Osteocyte (in vitro differentiated cells): ENCODE measurements around the gene EEF1A1. TPM values are rescaled to one million over a fixed set of nuclear protein-coding genes. Genes with fewer than 3 reads are reported as not detected.
"Not testable (repeated sequence)": the region's sequence is repeated elsewhere in the genome, so short reads cannot be mapped to it uniquely, and the experiment has no call there.

ENCODE experiments used
- DNase-seq: peaks from one replicate; pipeline ENCODE4 v3.0.0; 2021; ENCODE audit warnings: mixed read lengths; ENCODE audit not compliant: unreplicated experiment; ENCODE audit errors: extremely low spot score
- H3K27ac Mint-ChIP-seq: one replicate; pipeline ENCODE4 v1.8.0; 2021; ENCODE audit warnings: mild to moderate bottlenecking, mixed read lengths; ENCODE audit not compliant: unreplicated experiment
- H3K27me3 Mint-ChIP-seq: one replicate; pipeline ENCODE4 v1.8.0; 2021; ENCODE audit warnings: mixed read lengths; ENCODE audit not compliant: unreplicated experiment
- H3K36me3 Mint-ChIP-seq: one replicate; pipeline ENCODE4 v1.8.0; 2021; ENCODE audit warnings: mixed read lengths; ENCODE audit not compliant: unreplicated experiment
- H3K4me1 Mint-ChIP-seq: one replicate; pipeline ENCODE4 v1.8.0; 2021; ENCODE audit warnings: mixed read lengths; ENCODE audit not compliant: unreplicated experiment
- H3K4me3 Mint-ChIP-seq: one replicate; pipeline ENCODE4 v1.8.0; 2021; ENCODE audit warnings: mild to moderate bottlenecking, moderate library complexity, mixed read lengths; ENCODE audit not compliant: unreplicated experiment
- H3K9me3 Mint-ChIP-seq: one replicate; pipeline ENCODE4 v1.8.0; 2021; ENCODE audit warnings: mixed read lengths; ENCODE audit not compliant: unreplicated experiment
- CTCF ChIP-seq: fragments of 200-600 bp; sonication (generic); IDR thresholded peaks from 2 replicates; pipeline ENCODE4 v1.5.0; 2021; ENCODE audit warnings: antibody characterized with exemption, mild to moderate bottlenecking, moderate library complexity
- total RNA-seq: library from RNA; stranded (reverse); gene quantifications from 2 replicates; pipeline ENCODE4 v1.2.1, GENCODE V29; 2021

Gene EEF1A1
- total RNA-seq, 1 donor from 2014 or later = 10,441 TPM

- Mint-ChIP-seq H3K27ac (peak overlapping the region; percentile 87), H3K4me3 (no peak overlapping the region), H3K36me3 (no peaks in the 10 kb centered on the region), H3K9me3 (no peaks in the 10 kb centered on the region), H3K4me1 (peaks cover 55% of the 10 kb centered on the region), H3K27me3 (no peaks in the 10 kb centered on the region)
- no peak for TF ChIP-seq CTCF
- no peak for DNase-seq
Measured at GRCh38 chr6:73564578-73565345, 43.9 kb upstream of the EEF1A1 start.

- no peak for DNase-seq
- H3K9me3 Mint-ChIP-seq = no peaks in the 10 kb centered on the region
Measured at GRCh38 chr6:73562558-73562957, 41.7 kb upstream of the EEF1A1 start.

GRCh38 chr6:73560853-73561407 is 40.1 kb upstream of the EEF1A1 start:
- peak overlapping the region; percentile 1 for H3K27ac Mint-ChIP-seq
- no peak overlapping the region for H3K4me3 Mint-ChIP-seq
- peaks cover 31% of the 10 kb centered on the region for H3K4me1 Mint-ChIP-seq
- H3K36me3 Mint-ChIP-seq = no peaks in the 10 kb centered on the region
- no peak for DNase-seq
- TF ChIP-seq CTCF = no peak
- no peaks in the 10 kb centered on the region for H3K27me3 Mint-ChIP-seq
- H3K9me3 Mint-ChIP-seq = no peaks in the 10 kb centered on the region

More at GRCh38 chr6:73562558-73562957, 41.7 kb upstream of the EEF1A1 start:
- Mint-ChIP-seq H3K27ac (no peak overlapping the region), H3K36me3 (no peaks in the 10 kb centered on the region), H3K4me1 (peaks cover 43% of the 10 kb centered on the region), H3K27me3 (no peaks in the 10 kb centered on the region), H3K4me3 (no peak overlapping the region)
- no peak for TF ChIP-seq CTCF

GRCh38 chr6:73560182-73560732 is 39.4 kb upstream of the EEF1A1 start:
- H3K9me3 Mint-ChIP-seq = no peaks in the 10 kb centered on the region
- no peaks in the 10 kb centered on the region for H3K27me3 Mint-ChIP-seq
- H3K4me1 Mint-ChIP-seq = peaks cover 25% of the 10 kb centered on the region
- H3K27ac Mint-ChIP-seq = peak overlapping the region; percentile 1
- no peak for DNase-seq
- no peak overlapping the region for H3K4me3 Mint-ChIP-seq
- TF ChIP-seq CTCF = no peak
- H3K36me3 Mint-ChIP-seq = no peaks in the 10 kb centered on the region

- not testable (repeated sequence) for DNase-seq, H3K4me3 Mint-ChIP-seq, H3K27me3 Mint-ChIP-seq, H3K27ac Mint-ChIP-seq, H3K36me3 Mint-ChIP-seq, H3K9me3 Mint-ChIP-seq
- peaks cover 17% of the 10 kb centered on the region for H3K4me1 Mint-ChIP-seq
Measured at GRCh38 chr6:73559399-73559794, 38.6 kb upstream of the EEF1A1 start.
